Psoas muscle (tissue), 8 donors: Measurements from ENCODE around the gene STEAP3. TPM values are rescaled to one million over a fixed set of nuclear protein-coding genes. Genes with fewer than 3 reads are reported as not detected.
A peak's percentile ranks its signal among the peaks of the same experiment; 100 is the strongest.

Experiments used
- ATAC-seq, 4 donors: fragments of 200-7000 bp; cut with Tn5 transposase; one replicate each; pipeline ENCODE4 v1.9.1; 2020; ENCODE audit warnings: moderate library complexity in 3 of 4, mild to moderate bottlenecking in 2 of 4
- DNase-seq, 2 donors: peaks; one replicate each; pipeline ENCODE4 v3.0.0-alpha.2; 2020
- H3K27ac ChIP-seq: fragments of 200-600 bp; one replicate; pipeline ENCODE4 v1.8.0; 2022
- H3K27me3 ChIP-seq, 3 donors: fragments of 200-600 bp in 1 of 3; one replicate each; pipeline versions ENCODE4 v1.6.1 to v1.8.0; 2013 to 2022; ENCODE audit warnings: low read length in 2 of 3, mild to moderate bottlenecking in 2 of 3, moderate library complexity in 1 of 3; ENCODE audit not compliant: insufficient read depth in 3 of 3
- H3K36me3 ChIP-seq, 2 donors: fragments of 200-600 bp in 1 of 2; one replicate each; pipeline versions ENCODE4 v1.6.1 to v1.8.0; 2013 to 2022; ENCODE audit warnings: low read depth in 1 of 2, mild to moderate bottlenecking in 1 of 2, moderate library complexity in 1 of 2; ENCODE audit not compliant: insufficient read depth in 1 of 2
- H3K4me1 ChIP-seq: fragments of 200-600 bp; one replicate; pipeline ENCODE4 v1.8.0; 2022
- H3K4me3 ChIP-seq: fragments of 200-600 bp; one replicate; pipeline ENCODE4 v1.8.0; 2022; ENCODE audit warnings: mild to moderate bottlenecking
- H3K9me3 ChIP-seq: fragments of 200-600 bp; one replicate; pipeline ENCODE4 v1.8.0; 2022
- WGBS, 3 donors: extraction: QIAGEN DNeasy Blood & Tissue Kit; methylation state at CpG; one replicate each; pipeline versions ENCODE4 v1.1.6 to v1.1.7; 2013; 5-methylcytosine and 5-hydroxymethylcytosine counted together
- intact Hi-C, 2 donors: fragments of 100-400 bp; cut with DNase I; formaldehyde crosslinking; loops; one replicate each; pipeline versions ENCODE4 v1.11.0 to v1.14.2; 2022
- polyA plus RNA-seq, 3 donors: library from polyadenylated mRNA; stranded (reverse); fragments of 200-250 nt; gene quantifications; one replicate each; pipeline ENCODE4 v1.2.3, GENCODE V29; 2013
- total RNA-seq, 4 donors: library from RNA; stranded (reverse); fragmentation: NEBNext Ultra II Directional in 2 of 4; extraction: Animal tissue kit (Norgen Biotek cat#: 25700) in 2 of 4; gene quantifications; one replicate each; pipeline versions ENCODE4 v1.2.1 to v1.2.4, GENCODE V29; 2021 to 2023
- TF ChIP-seq, protein P1 (sequence below): fragments of 200-600 bp; IDR thresholded peaks from one replicate; pipeline ENCODE4 v1.8.0; 2022; ENCODE audit warnings: antibody characterized with exemption
- donor health status: healthy with polysubstance abuse.
- donor health status: DM: no; HTN: no; CAD: no; lungs with moderate emphysema.
- donor health status: Bipolar disorder and iron deficiency.
- donor health status: healthy.
- donor health status: DM: yes; HTN: yes; CAD: no.
- donor health status: DM: no; HTN: no; CAD: no.
- donor health status: DM: no; HTN: no; CAD: no.
- donor health status: DM: yes; HTN: yes; CAD: no.

The STEAP3 gene
- total and polyA plus RNA-seq, 7 donors: 8.6 to 47.4 (median 15.7) TPM

DNA sequence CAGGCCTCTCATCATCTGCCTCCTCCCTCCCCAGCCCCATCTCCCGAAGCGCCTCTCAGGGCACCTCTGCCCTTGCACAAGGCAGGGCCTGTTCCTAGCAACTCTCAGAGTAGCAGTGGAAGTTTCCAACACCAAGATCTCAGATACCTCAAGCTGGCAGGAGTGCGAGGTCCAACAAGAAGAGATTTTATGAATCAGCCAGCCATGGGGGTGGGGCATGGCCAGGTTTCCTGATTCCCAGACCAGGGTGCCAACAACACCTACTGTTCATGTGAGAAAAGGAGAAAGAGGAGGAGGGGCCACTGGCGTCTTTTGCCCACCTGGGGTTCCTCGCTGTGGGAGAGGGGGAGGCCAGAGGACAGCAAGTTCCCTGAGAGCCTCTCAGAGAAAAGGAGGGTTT is 6.6 kb upstream of the STEAP3 start:
- no peaks in the 10 kb centered on the region for H3K4me1 ChIP-seq
- H3K36me3 ChIP-seq: no peaks in the 10 kb centered on the region
- no peak for ATAC-seq
- no peak for DNase-seq
- H3K27me3 ChIP-seq: no peaks in the 10 kb centered on the region
- TF ChIP-seq, protein P1, sequence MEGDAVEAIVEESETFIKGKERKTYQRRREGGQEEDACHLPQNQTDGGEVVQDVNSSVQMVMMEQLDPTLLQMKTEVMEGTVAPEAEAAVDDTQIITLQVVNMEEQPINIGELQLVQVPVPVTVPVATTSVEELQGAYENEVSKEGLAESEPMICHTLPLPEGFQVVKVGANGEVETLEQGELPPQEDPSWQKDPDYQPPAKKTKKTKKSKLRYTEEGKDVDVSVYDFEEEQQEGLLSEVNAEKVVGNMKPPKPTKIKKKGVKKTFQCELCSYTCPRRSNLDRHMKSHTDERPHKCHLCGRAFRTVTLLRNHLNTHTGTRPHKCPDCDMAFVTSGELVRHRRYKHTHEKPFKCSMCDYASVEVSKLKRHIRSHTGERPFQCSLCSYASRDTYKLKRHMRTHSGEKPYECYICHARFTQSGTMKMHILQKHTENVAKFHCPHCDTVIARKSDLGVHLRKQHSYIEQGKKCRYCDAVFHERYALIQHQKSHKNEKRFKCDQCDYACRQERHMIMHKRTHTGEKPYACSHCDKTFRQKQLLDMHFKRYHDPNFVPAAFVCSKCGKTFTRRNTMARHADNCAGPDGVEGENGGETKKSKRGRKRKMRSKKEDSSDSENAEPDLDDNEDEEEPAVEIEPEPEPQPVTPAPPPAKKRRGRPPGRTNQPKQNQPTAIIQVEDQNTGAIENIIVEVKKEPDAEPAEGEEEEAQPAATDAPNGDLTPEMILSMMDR: no peak
- H3K9me3 ChIP-seq: no peaks in the 10 kb centered on the region
- intact Hi-C loops: no loop called here
- no peak overlapping the region for H3K4me3 ChIP-seq
- no peak overlapping the region for H3K27ac ChIP-seq
- WGBS, 3 donors: 85 to 89% (median 88%) methylated on average over 5 of the region's 5 CpGs

DNA sequence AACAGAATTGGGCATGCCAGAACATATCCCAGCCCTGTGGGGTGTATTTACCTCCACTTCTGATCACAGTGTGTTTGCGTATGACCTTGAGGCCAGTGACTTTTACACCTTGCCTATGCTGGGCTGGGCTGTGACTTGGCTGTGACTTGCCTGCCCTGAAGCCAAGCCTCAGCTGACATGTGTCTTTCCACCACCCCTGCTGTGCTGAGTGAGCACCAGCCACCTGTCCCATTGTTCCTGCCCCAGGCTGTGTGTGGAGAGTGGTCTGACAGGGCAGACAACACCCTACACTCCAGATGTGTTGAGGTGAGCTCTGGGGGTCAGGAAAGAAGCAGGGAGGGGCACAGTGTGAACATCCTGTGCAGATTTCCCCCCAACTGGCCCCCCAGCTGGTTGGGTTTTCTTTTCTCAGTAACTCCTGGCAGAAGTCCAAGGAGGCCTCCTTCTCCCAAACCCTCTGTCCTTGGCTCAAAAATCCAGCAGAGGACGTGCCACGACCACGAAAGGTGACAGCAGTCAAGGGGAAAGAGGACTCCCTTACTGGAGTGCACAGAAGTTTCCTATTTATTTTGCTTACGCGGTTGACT is 5.1 kb upstream of the STEAP3 start:
- no peaks in the 10 kb centered on the region for H3K36me3 ChIP-seq
- TF ChIP-seq, protein P1: peak; percentile 46
- no peaks in the 10 kb centered on the region for H3K9me3 ChIP-seq
- ATAC-seq (peak; percentile 79 to 87 (median 84)), DNase-seq (peak in 1 of 2 donors; percentile 80)
- H3K4me1 ChIP-seq: peaks cover 4% of the 10 kb centered on the region
- intact Hi-C loops: loop anchor here in 1 of 2 donors (2.0 kb wide), 1 partner anchor 46 kb away; no protein-coding TSS in a partner anchor
- no peak overlapping the region for H3K4me3 ChIP-seq
- H3K27me3 ChIP-seq: no peaks in the 10 kb centered on the region
- 23 to 26% (median 25%) methylated on average over 6 of the region's 6 CpGs for WGBS, 3 donors
- H3K27ac ChIP-seq: peak overlapping the region; percentile 51

DNA sequence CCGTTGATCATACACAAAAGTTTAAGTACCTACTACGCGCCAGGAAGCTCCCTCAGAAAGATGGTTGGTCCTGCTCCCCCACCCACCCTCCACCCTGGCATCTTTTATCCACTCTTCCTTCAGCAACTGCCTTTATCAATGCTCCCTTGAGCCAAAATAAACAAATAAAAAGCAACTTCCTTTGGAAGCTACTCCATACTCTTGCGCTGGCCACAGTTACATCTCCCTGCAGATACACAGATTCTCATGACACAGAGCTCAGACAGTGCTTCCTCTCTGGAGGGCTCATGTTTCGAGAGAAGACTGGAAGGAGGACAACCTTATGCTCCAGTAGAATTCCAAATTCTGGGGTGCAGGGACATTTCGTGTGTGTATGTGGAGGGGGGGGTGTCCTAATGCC is 3.8 kb upstream of the STEAP3 start:
- no peak overlapping the region for H3K4me3 ChIP-seq
- DNase-seq (no peak), ATAC-seq (no peak)
- WGBS, 3 donors: 62 to 75% (median 64%) methylated on average over 6 of the region's 6 CpGs
- intact Hi-C loops: loop anchor here (2.0 to 10.0 kb wide), 5 partner anchors 45 to 265 kb away; no protein-coding TSS in a partner anchor
- no peaks in the 10 kb centered on the region for H3K27me3 ChIP-seq
- no peaks in the 10 kb centered on the region for H3K36me3 ChIP-seq
- H3K4me1 ChIP-seq: peaks cover 10% of the 10 kb centered on the region
- no peak overlapping the region for H3K27ac ChIP-seq
- no peaks in the 10 kb centered on the region for H3K9me3 ChIP-seq
- TF ChIP-seq, protein P1: no peak

DNA sequence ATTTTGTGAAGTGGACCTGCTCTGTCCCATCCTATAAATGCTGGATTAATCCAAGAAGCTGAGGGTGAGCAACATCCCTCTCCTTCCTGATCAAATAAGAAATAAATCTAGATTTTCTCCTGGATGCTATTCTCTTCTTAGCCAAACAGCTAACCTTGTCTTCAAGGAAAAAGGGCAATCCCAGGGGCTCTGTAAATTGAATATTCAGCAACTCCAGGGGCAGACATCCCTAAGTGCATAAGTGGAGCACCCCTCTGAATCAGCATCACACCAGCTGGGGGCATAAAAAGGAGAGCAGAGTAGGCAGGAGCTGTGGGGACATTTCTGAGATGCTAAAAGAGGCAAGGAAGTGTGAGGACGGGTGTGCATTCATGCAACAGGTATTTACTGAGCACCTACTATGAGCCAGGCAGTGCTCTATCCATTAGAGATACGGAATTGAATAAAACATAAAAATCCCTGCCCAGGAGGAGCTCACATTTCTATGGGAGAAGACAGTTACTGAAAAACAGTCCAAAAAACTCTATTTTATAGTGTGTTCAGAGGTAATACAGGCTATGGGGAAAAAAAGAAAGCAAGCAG is 2.8 kb upstream of the STEAP3 start:
- intact Hi-C loops: loop anchor here (2.0 to 10.0 kb wide), 4 partner anchors 46 to 264 kb away; no protein-coding TSS in a partner anchor
- no peak overlapping the region for H3K4me3 ChIP-seq
- H3K36me3 ChIP-seq: no peaks in the 10 kb centered on the region
- no peaks in the 10 kb centered on the region for H3K9me3 ChIP-seq
- TF ChIP-seq, protein P1: no peak
- H3K27me3 ChIP-seq: no peaks in the 10 kb centered on the region
- H3K27ac ChIP-seq: no peak overlapping the region
- peaks cover 16% of the 10 kb centered on the region for H3K4me1 ChIP-seq
- no peak for ATAC-seq
- DNase-seq: no peak
- WGBS, 3 donors: 91 to 96% (median 96%) methylated on average over 2 of the region's 2 CpGs
